ENCODE measurements around the gene MISP3.
A peak's percentile ranks its signal among the peaks of the same experiment; 100 is the strongest.

MISP3 gene

GRCh38 chr19:14054099-14054498 lies 18.5 kb upstream of the MISP3 start:
- no peak for DNase-seq

- no peak for DNase-seq
These were observed 17.9 kb upstream of the MISP3 start for GRCh38 chr19:14054721-14055120.

GRCh38 chr19:14055396-14055795 lies 17.2 kb upstream of the MISP3 start:
- no peak for DNase-seq

GRCh38 chr19:14056069-14056666 lies 16.4 kb upstream of the MISP3 start:
- DNase-seq, result no peak

- no peak for DNase-seq
These were observed 15.7 kb upstream of the MISP3 start for GRCh38 chr19:14056741-14057356.

GRCh38 chr19:14058182-14059092 lies 14.1 kb upstream of the MISP3 start:
- DNase-seq, result no peak

GRCh38 chr19:14059093-14059480 lies 13.5 kb upstream of the MISP3 start:
- DNase-seq, result peak; percentile 38

GRCh38 chr19:14059652-14060155 lies 12.9 kb upstream of the MISP3 start:
- no peak for DNase-seq

- DNase-seq, result no peak
These were observed 11.4 kb upstream of the MISP3 start for GRCh38 chr19:14061081-14061749.

GRCh38 chr19:14061751-14062557 lies 10.6 kb upstream of the MISP3 start, which contains the start of gene PALM3:
PALM3 (minus strand) TSS chr19:14062076; CDS start chr19:14061980, 96 bp downstream.
- DNase-seq, result no peak

- no peak for DNase-seq
These were observed 10.1 kb upstream of the MISP3 start for GRCh38 chr19:14062558-14062855.

GRCh38 chr19:14063105-14063504 lies 9.5 kb upstream of the MISP3 start:
- no peak for DNase-seq

- no peak for DNase-seq
These were observed 6.5 kb upstream of the MISP3 start for GRCh38 chr19:14066134-14066533.

GRCh38 chr19:14070268-14071050 lies 2.1 kb upstream of the MISP3 start:
- DNase-seq, result no peak

- DNase-seq, result peak; percentile 77
These were observed 807 bp downstream of the MISP3 start for GRCh38 chr19:14073261-14073924.

GRCh38 chr19:14073925-14074838 lies 1.6 kb downstream of the MISP3 start:
- peak; percentile 25 for DNase-seq

GRCh38 chr19:14078411-14078810 lies 5.8 kb downstream of the MISP3 start:
- no peak for DNase-seq

- peak; percentile 96 for DNase-seq
These were observed 8.6 kb downstream of the MISP3 start for GRCh38 chr19:14080887-14081796.
